Bone marrow (tissue), 2 donors: Measurements from ENCODE around the gene ZNF587B.
A peak's percentile ranks its signal among the peaks of the same experiment; 100 is the strongest.
"Not testable (repeated sequence)": the region's sequence is repeated elsewhere in the genome, so short reads cannot be mapped to it uniquely, and the experiment has no call there.

Experiments used
- DNase-seq, 2 donors: peaks; one replicate each; lab custom pipeline; 2025; lab: John Stamatoyannopoulos, UW

Gene ZNF587B

GRCh38 chr19:57830071-57830602 is at the start of gene ZNF587B:
ZNF587B (plus strand) TSS chr19:57830299; CDS start chr19:57830529, 230 bp downstream.
- DNase-seq: peak in 1 of 2 donors; percentile 3

GRCh38 chr19:57786286-57786685 is 43.8 kb upstream of the ZNF587B start:
- no peak for DNase-seq

GRCh38 chr19:57786906-57787305 is 43.2 kb upstream of the ZNF587B start:
- DNase-seq: no peak

DNA sequence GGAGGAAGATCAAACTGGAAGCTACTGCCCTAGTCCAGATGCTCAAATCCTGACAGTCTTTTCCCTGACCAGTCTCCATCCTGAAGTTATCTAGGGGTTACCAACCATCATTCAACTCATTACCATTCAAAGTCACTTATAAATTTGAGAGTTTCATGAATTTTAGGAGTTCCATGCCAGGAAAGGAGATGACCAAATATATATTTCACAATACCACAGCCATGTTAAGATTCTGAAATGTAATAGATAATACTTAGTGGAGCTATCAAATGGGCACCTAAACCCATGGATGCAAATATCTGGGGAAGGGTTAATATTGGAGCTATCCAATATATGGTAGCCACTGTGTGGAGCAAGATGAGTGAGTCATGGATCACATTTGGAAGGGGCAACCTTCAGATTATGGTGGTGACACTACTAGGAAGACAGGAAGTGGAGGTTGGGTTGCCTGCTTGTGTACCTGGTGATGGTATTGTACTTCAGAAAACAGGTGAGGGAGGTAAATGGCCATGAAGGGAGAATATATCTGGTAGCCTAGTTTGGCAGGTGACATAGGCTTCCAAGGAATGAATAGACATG is 41.9 kb upstream of the ZNF587B start:
- no peak for DNase-seq

GRCh38 chr19:57789288-57789687 is 40.8 kb upstream of the ZNF587B start:
- no peak for DNase-seq

DNA sequence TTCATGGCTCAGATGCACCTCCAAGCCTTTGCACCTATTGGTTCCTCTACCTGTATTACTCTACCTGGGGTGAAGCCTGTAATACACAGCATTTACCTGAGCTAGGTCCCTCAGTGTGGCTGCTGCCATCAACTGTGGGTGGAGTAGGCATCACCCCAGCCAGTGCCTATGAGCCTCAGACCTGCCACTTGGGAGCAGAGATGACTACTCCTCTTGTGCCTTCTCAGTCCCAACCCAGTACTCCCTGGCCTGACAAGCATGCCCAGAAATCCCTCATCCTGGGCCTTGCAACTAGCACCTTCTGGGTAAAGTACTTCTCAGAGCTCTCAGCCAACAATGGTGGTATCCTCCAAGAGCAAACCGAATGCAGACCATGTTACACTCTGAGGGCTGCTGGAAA is 33.5 kb upstream of the ZNF587B start:
- DNase-seq: not testable (repeated sequence)

DNA sequence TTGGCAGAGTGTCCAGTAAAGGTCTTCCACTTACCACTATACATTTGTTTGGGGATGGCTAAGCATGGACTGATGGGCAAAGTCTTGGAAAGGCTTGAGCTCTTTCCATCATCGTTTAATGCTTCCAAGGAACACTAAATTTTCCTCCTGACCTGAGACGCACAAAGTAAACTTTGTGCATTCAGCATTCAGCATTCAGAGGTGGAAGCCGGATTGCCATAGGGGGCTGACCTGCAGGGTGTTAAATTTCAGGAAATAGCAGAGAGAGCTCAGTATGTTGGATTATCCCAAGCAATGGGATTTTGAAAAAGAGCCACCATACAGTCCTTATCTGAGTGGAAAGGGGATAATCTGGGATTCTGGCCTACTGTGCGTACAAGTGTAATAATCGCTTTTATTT is 29.4 kb upstream of the ZNF587B start:
- DNase-seq: no peak

DNA sequence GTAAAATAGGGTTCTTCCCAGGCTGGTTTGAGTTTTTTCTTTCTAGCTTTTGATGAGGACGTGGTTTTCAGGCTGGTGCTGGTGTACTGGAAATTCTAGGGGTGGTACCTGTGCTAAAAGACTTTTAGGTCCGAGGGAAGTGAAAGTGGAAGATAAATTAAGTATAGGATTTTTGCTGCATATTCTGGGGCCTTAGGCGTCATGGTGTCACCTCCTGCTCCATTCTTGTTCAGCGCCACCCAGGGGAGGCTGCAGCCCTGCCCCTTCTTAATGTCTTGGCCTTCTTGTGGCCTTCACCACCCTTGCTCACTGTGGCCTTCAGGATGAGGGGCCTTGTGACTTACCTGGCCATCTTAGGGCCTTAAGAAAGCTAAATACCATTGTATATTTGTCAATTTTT is 27.8 kb upstream of the ZNF587B start:
- no peak for DNase-seq

GRCh38 chr19:57803265-57803593 is 26.9 kb upstream of the ZNF587B start:
- DNase-seq: no peak

GRCh38 chr19:57803594-57804325 is 26.3 kb upstream of the ZNF587B start:
- DNase-seq: peak in 1 of 2 donors; percentile 14

DNA sequence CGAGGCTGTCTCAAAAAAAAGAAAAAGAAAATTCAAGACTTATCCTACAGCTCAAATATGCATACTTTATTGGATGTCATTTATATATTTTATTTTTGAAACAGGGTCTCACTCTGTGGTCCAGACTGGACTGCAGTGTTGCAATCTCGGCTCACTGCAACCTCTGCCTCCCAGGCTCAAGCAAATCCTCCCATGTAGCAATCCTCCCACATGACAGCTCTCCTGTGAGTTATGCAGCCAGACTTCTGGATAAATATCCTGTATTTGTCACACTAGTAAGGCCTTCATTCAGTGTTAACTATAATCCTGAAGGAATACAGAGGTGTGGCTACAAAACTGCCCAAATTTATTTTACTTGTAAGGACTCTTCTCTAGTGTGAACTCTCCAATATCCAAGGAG is 22.6 kb upstream of the ZNF587B start:
- DNase-seq: no peak

DNA sequence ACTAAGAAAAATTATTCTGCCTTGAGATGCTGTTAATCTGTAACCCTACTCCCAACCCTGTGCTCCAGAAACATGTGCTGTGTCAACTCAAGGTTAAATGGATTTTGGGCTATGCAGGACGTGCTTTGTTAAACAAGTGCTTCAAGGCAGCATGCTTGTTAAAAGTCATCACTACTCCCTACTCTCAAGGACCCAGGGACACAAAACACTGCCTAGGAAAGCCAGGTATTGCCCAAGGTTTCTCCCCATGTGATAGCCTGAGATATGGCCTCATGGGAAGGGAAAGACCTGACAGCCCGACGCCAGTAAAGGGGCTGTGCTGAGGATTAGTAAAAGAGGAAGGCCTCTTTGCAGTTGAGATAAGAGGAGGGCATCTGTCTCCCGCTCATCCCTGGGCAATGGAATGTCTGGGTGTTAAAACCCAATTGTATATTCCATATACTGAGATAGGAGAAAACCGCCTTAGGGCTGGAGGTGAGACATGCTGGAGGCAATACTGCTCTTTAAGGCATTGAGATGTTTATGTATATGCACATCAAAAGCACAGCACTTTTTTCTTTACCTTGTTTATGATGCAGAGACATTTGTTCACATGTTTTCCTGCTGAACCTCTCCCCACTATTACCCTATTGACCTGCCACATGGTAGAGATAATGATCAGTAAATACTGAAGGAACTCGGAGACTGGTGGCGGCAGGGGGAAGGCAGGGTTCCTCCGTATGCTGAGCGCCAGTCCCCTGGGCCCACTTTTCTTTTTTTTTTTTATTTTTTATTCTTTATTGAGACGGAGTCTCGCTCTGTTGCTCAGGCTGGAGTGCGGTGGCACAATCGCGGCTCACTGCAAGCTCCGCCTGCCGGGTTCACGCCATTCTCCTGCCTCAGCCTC is 19.4 kb upstream of the ZNF587B start:
- not testable (repeated sequence) for DNase-seq

DNA sequence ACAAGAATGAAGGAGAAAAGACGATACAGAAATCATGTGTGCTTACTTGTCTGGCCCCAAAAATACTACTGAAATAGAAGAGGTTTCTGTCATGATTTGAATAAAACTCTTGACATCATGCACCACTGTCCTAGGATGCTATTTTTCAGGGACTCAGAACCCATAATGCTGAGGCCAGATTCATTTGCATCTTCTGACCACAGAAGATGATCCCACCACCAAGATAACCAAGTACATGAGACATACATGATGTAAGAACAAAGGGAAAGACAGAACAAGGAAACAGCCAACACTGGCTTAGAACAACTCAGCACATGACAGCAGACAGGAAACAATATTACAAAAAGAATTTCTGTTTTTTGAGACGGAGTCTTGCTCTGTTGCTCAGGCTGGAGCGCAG is 17.9 kb upstream of the ZNF587B start:
- DNase-seq: no peak

DNA sequence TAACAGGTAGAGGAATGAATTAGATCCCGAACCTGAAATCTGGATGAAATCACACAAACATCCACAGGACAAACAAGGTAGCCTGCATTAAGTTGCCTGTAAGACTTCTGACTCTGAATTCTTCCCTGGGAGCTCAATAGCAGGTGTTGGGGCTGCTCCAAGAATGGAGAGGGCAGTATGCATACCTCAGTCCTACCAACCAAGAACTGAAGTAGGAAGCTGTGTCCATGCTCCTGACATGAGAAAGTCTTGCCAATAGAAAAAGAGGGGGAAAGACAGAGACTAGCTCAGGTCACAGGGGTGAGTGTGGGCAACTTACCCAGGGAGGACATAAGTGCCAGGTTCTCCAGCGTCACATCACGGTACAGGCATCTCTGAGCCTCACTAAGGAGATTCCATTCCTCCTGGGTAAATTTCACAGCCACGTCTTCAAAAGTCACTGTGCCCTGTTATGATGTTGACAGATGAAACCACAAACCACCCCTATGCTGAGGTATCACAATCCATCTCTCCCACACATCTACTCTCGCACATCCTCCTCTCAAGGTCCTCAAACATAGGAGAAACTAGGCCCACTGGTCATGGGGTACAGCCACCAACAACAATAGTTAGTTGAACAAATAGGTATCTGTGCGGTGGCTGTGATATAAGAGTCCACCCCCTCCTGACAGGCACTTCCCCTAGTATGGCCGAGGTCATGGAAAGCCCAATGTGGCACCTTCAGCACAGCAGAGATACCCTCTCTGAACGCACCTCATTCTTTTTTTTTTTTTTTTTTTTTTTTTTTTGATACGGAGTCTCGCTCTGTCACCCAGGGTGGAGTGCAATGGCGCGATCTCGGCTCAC is 16.9 kb upstream of the ZNF587B start:
- DNase-seq: not testable (repeated sequence)

GRCh38 chr19:57813919-57814504 is 16.1 kb upstream of the ZNF587B start:
- no peak for DNase-seq

GRCh38 chr19:57814505-57815246 is 15.4 kb upstream of the ZNF587B start, which contains the start of gene ZNF552:
ZNF552 (minus strand) TSS chr19:57814913; CDS start chr19:57814743, 170 bp downstream.
- peak; percentile 29 to 89 for DNase-seq

GRCh38 chr19:57815247-57816075 is 14.6 kb upstream of the ZNF587B start:
- DNase-seq: no peak

- DNase-seq: no peak
Measured at GRCh38 chr19:57816652-57817051, 13.4 kb upstream of the ZNF587B start.

DNA sequence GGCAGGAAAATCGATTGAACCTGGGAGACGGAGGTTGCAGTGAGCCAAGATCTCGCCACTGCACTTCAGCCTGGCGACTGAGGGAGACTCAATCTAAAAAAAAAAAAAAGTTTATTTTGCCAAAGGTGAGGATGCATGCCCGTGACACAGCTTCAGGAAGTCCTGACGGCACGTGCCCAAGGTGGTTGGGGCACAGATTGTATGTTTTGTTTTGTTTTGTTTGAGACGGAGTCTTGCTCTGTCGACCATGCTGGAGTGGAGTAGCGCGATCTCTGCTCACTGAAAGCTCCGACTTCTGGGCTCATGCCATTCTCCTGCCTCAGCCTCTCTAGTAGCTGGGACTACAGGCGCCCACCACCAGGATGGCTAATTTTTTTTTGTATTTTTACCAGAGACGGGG is 12.1 kb upstream of the ZNF587B start:
- DNase-seq: no peak

- no peak for DNase-seq
Measured at GRCh38 chr19:57818378-57818777, 11.7 kb upstream of the ZNF587B start.
